Mucosa of descending colon (tissue), 3 donors: Measurements from ENCODE around the gene PROM1. TPM values are rescaled to one million over a fixed set of nuclear protein-coding genes. Genes with fewer than 3 reads are reported as not detected.

Experiments used
- ATAC-seq: fragments of 200-7000 bp; cut with Tn5 transposase; one replicate; pipeline ENCODE4 v1.9.1; 2020; ENCODE audit warnings: mild to moderate bottlenecking, moderate library complexity
- DNase-seq, 3 donors: peaks; one replicate each; pipeline ENCODE4 v3.0.0-alpha.2; 2020
- H3K36me3 ChIP-seq: fragments of 200-600 bp; one replicate; pipeline ENCODE4 v1.8.0; 2021; ENCODE audit warnings: low read depth, mild to moderate bottlenecking
- H3K4me1 ChIP-seq: fragments of 200-600 bp; one replicate; pipeline ENCODE4 v1.8.0; 2021; ENCODE audit warnings: low read depth, mild to moderate bottlenecking
- H3K4me3 ChIP-seq: fragments of 200-600 bp; one replicate; pipeline ENCODE4 v1.8.0; 2021; ENCODE audit warnings: mild to moderate bottlenecking
- H3K9me3 ChIP-seq: fragments of 200-600 bp; one replicate; pipeline ENCODE4 v1.8.0; 2021; ENCODE audit warnings: mild to moderate bottlenecking
- intact Hi-C, 2 donors: fragments of 100-400 bp; cut with DNase I in 1 of 2; cut with micrococcal nuclease in 1 of 2; formaldehyde crosslinking; loops; one replicate each; pipeline versions ENCODE4 v1.11.0 to v1.11.1; 2022; cut with DNase I, micrococcal nuclease
- total RNA-seq, 3 donors: library from RNA; stranded (reverse); fragmentation: NEBNext Ultra II Directional in 2 of 3; extraction: Animal tissue kit (Norgen Biotek cat#: 25700) in 2 of 3; gene quantifications; one replicate each; pipeline versions ENCODE4 v1.2.1 to v1.2.4, GENCODE V29; 2021 to 2023
- TF ChIP-seq, protein P1 (sequence below): fragments of 200-600 bp; IDR thresholded peaks from one replicate; pipeline ENCODE4 v1.8.0; 2022; ENCODE audit warnings: antibody characterized with exemption, mild to moderate bottlenecking
- donor health status: DM: no; HTN: no; CAD: no; lungs with moderate emphysema.
- donor health status: DM: no; HTN: no; CAD: no.
- donor health status: DM: no; HTN: yes; CAD: no.

The PROM1 gene
- total RNA-seq, 3 donors from 2014 or later: 52.0 to 136 (median 69.6) TPM

DNA sequence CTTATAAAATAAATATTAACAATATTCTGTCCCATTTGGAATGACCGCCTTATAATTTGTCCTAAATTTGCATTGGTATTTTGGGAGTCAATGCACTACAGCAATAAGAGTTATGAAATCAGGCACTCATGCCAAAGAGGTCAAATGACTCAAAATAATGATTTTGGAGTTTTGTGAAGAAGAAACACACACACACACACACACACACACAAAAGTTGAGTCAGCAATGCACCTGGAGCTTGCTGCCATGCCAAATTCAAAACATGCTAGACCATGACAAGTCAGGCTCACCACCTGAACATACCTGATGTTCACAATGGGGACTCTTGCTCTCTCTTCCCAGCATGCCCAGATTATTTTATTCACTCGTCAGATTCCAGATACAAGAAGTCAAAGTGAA is 56.7 kb downstream of the PROM1 start:
- DNase-seq (no peak), ATAC-seq (no peak)
- Histone ChIP-seq H3K4me3 (no peak overlapping the region), H3K4me1 (peaks cover 3% of the 10 kb centered on the region), H3K36me3 (peaks cover 6% of the 10 kb centered on the region), H3K9me3 (no peaks in the 10 kb centered on the region)
- intact Hi-C loops: loop anchor here in 1 of 2 donors (10.0 kb wide), 2 partner anchors 178 to 238 kb away; no protein-coding TSS in a partner anchor
- TF ChIP-seq, protein P1, sequence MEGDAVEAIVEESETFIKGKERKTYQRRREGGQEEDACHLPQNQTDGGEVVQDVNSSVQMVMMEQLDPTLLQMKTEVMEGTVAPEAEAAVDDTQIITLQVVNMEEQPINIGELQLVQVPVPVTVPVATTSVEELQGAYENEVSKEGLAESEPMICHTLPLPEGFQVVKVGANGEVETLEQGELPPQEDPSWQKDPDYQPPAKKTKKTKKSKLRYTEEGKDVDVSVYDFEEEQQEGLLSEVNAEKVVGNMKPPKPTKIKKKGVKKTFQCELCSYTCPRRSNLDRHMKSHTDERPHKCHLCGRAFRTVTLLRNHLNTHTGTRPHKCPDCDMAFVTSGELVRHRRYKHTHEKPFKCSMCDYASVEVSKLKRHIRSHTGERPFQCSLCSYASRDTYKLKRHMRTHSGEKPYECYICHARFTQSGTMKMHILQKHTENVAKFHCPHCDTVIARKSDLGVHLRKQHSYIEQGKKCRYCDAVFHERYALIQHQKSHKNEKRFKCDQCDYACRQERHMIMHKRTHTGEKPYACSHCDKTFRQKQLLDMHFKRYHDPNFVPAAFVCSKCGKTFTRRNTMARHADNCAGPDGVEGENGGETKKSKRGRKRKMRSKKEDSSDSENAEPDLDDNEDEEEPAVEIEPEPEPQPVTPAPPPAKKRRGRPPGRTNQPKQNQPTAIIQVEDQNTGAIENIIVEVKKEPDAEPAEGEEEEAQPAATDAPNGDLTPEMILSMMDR: no peak

DNA sequence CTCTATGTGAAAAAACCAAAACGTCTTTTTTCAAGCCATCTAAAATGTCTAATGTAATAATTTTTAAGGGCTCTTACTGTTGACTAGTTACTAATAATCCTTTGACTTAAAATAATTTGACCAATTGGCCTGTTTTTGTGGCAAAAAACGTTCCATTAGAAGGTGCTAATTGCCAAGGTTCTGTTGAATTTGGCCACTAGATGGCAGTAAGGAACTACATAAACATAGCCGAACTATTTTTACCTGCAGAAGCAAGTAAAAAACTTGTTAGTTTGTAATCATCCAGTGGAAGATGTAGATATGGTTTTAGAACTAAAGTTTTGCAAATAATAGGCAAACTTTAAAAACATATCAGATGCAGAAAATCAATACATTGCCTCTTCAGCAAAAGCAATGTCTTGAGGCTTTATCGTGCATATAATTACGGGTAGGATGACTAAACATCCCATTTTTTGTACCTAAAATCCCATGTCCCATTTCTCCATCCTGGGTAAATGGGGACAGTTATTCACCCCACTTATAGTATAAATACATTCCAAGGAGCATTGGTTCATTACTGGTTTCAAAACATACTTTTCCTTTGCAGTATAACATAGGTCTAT is 57.6 kb downstream of the PROM1 start:
- Histone ChIP-seq H3K4me1 (peaks cover 3% of the 10 kb centered on the region), H3K9me3 (no peaks in the 10 kb centered on the region), H3K4me3 (no peak overlapping the region), H3K36me3 (peaks cover 6% of the 10 kb centered on the region)
- DNase-seq: peak in 1 of 3 donors; percentile 75
- TF ChIP-seq, protein P1: peak; percentile 49
- intact Hi-C loops: loop anchor here in 1 of 2 donors (10.0 kb wide), 2 partner anchors 179 to 239 kb away; no protein-coding TSS in a partner anchor
- peak; percentile 60 for ATAC-seq

DNA sequence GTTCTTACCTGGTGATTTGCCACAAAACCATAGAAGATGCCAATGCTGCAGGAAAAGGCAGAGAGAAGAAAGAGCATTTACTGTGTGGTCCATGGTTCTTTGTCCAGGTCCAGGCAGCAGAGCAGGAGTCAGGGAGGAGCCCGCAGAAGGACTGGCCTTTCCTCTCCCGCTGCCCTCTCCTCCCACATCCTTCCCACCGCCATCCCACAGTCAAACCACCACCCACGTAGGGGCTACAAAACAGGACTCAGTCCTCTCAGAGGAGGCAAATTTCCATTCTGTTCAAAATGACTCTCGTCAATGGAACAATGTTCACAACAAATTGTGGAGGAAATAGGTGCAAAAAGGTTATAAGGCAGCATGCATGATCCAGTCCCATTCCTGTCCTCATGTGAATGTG is 58.6 kb downstream of the PROM1 start:
- Histone ChIP-seq H3K36me3 (peaks cover 6% of the 10 kb centered on the region), H3K4me3 (no peak overlapping the region), H3K9me3 (no peaks in the 10 kb centered on the region), H3K4me1 (peaks cover 3% of the 10 kb centered on the region)
- TF ChIP-seq, protein P1: no peak
- DNase-seq: no peak
- intact Hi-C loops: loop anchor here in 1 of 2 donors (10.0 kb wide), 2 partner anchors 180 to 240 kb away; no protein-coding TSS in a partner anchor
- ATAC-seq: no peak

DNA sequence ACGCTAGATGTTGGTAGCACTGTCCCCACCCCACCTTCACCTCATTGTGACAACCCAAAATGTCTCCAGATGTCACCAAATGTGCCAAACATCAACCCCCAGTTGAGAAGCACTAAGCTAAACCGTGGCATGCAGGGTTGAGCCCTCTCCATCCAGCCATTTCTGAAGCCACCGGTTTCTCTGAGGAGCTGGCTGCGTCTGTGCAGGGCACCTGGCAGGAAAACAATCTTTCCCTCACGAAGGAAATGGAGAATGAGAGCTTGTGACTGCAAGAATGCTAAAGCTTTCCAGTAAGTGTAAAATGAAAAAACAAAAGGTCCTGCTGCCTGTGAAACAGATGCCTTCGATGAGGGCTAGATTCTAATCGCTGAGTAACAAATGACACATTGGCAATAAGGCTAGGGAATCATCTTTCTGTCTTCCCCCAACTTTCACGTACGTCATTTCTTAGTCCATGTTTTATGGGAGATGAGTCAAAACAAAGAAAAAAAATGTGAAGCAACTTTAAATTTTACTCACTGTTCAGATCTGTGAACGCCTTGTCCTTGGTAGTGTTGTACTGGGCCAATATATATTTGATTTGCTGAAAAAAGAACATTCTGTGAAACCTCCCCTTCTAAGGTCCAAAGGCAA is 59.9 kb downstream of the PROM1 start:
- Histone ChIP-seq H3K36me3 (peaks cover 6% of the 10 kb centered on the region), H3K4me3 (no peak overlapping the region), H3K9me3 (no peaks in the 10 kb centered on the region), H3K4me1 (peaks cover 3% of the 10 kb centered on the region)
- no peak for DNase-seq
- ATAC-seq: no peak
- TF ChIP-seq, protein P1: no peak
- intact Hi-C loops: loop anchor here (5.0 to 10.0 kb wide), 3 partner anchors 181 to 241 kb away; no protein-coding TSS in a partner anchor

DNA sequence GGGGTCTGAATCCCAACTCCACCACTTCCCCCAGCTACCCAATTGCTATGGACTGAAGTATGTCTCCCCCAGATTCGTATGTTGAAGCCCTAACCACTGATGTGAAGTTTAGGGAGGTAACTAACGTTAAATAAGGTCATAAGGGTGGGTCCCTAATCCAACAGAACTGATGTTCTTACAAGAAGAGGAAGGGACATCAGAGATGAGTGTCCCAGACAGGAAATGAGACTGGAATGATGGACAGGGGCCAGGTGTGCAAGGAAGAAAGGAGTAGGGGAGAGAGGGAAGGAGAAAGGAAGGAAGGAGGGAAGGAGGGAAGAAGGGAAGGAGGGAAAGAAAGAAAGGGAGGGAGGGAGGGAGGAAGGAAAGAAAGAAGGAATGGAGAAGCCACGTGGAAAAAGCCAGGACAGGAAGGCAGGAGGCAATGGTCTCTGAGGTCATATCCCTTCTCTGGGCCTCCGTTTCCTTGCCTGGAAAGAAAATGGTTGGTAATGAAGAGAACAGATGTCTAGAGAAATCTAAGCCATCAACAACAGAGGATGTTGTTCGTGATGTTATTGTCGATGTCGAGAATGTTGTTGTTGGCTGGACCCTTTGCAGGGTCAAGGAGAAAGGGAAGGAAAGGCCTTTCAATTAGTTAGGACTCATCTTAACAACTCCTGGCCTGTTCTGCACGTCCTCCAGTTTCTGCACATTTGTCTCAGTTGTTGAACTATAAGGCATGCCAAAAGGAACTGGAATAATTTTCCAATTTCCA is 61.8 kb downstream of the PROM1 start:
- intact Hi-C loops: loop anchor here (5.0 to 10.0 kb wide), 3 partner anchors 183 to 243 kb away; no protein-coding TSS in a partner anchor

More for the DNA sequence above, 61.8 kb downstream of the PROM1 start:
- Histone ChIP-seq H3K4me1 (peaks cover 3% of the 10 kb centered on the region), H3K36me3 (no peaks in the 10 kb centered on the region), H3K9me3 (no peaks in the 10 kb centered on the region), H3K4me3 (no peak overlapping the region)
- DNase-seq (no peak), ATAC-seq (no peak)
- TF ChIP-seq, protein P1: no peak
